Vagina (tissue), 2 donors: ENCODE data around the gene KRT28.

ENCODE experiments used
- CTCF ChIP-seq, 3 experiments: fragments of 450-650 bp in 2 of 3; fragments of 200-600 bp in 1 of 3; sonication (generic) in 1 of 3; IDR thresholded peaks; one replicate each; pipeline ENCODE4 v1.5.1; 2017 to 2019; ENCODE audit warnings: antibody characterized with exemption in 3 of 3, mild to moderate bottlenecking in 2 of 3, moderate library complexity in 2 of 3
- POLR2A ChIP-seq, 2 donors: fragments of 450-650 bp; IDR thresholded peaks; one replicate each; pipeline ENCODE4 v1.6.1; 2017; ENCODE audit warnings: antibody characterized with exemption in 2 of 2, mild to moderate bottlenecking in 2 of 2, moderate library complexity in 2 of 2
- POLR2AphosphoS5 ChIP-seq, 2 donors: sonication (generic); formaldehyde crosslinking; IDR thresholded peaks; one replicate each; pipeline ENCODE4 v1.9.0; 2017; ENCODE audit warnings: antibody characterized with exemption in 2 of 2, mild to moderate bottlenecking in 2 of 2, low read depth in 1 of 2; ENCODE audit not compliant: insufficient read depth in 1 of 2

GRCh38 chr17:40839194-40839593 lies 39.4 kb upstream of the KRT28 start:
- TF ChIP-seq POLR2AphosphoS5 (IDR thresholded peaks at IDR 0.05; ENCODE audit: insufficient read depth in 1 of 2, low read depth in 1 of 2) (no peak), CTCF (IDR thresholded peaks at IDR 0.05) (no peak), POLR2A (IDR thresholded peaks at IDR 0.05) (no peak)
